Measurements from ENCODE around the gene PKIG.

- TF ChIP-seq CTCF (conservative IDR thresholded peaks at IDR 0.05; ENCODE audit: low read length) (no peak), EZH2phosphoT487 (IDR thresholded peaks at IDR 0.05; ENCODE audit: borderline replicate concordance) (no peak)
Observed at GRCh38 chr20:44640522-44640921, 58.1 kb downstream of the PKIG start.

All from Loucy (cell line).